ENCODE results near the gene KCNA1. TPM values are rescaled to one million over a fixed set of nuclear protein-coding genes. Genes with fewer than 3 reads are reported as not detected.
A peak's percentile ranks its signal among the peaks of the same experiment; 100 is the strongest.

Gene KCNA1
- total RNA-seq, 1 experiment from 2014 or later = 0.98 TPM

- H3K9me3 ChIP-seq (ENCODE audit: control insufficient read depth, low read depth, low read length) = no peaks in the 10 kb centered on the region
- no peaks in the 10 kb centered on the region for H4K20me1 ChIP-seq (ENCODE audit: control insufficient read depth, insufficient read depth, insufficient read length)
- H2BK120ac ChIP-seq (ENCODE audit: low read depth, low read length, poor library complexity, severe bottlenecking) = no peak overlapping the region
- no peak overlapping the region for H3K4ac ChIP-seq (ENCODE audit: low read depth, low read length)
- no peaks in the 10 kb centered on the region for H3K79me1 ChIP-seq (ENCODE audit: insufficient read depth, low read depth, low read length, poor library complexity, severe bottlenecking)
- H3K9ac ChIP-seq (ENCODE audit: extremely low read depth, insufficient read length, low read length) = no peak overlapping the region
- no peak overlapping the region for H3K23ac ChIP-seq (ENCODE audit: insufficient read length, low read depth, low read length)
- no peak overlapping the region for H3K18ac ChIP-seq (ENCODE audit: insufficient read length, low read depth, low read length)
- Mint-ChIP-seq H3K4me1 (no peaks in the 10 kb centered on the region), H3K36me3 (ENCODE audit: insufficient read depth in 1 of 3, low read depth in 3 of 3) (no peaks in the 10 kb centered on the region), H3K27me3 (ENCODE audit: low read depth) (peaks cover 60% of the 10 kb centered on the region), H3K4me3 (no peak overlapping the region), H3K9me3 (no peaks in the 10 kb centered on the region), H3K27ac (no peak overlapping the region)
- H3K4me2 ChIP-seq (ENCODE audit: insufficient read depth, insufficient read length, low read length) = no peak overlapping the region
- WGBS (ENCODE audit: extremely low coverage, insufficient read length, low lambda C conversion rate) = no CpG with 5 or more reads among the region's 5 CpGs
- no peaks in the 10 kb centered on the region for H3K27me3 ChIP-seq (ENCODE audit: insufficient read depth, low read length)
- no peak for DNase-seq
- H2BK20ac ChIP-seq (ENCODE audit: low read depth, low read length, poor library complexity, severe bottlenecking) = no peak overlapping the region
- H3K56ac ChIP-seq (ENCODE audit: insufficient read length, low read depth, low read length) = no peak overlapping the region
- H3K23me2 ChIP-seq (ENCODE audit: insufficient read length, low read depth, low read length, poor library complexity, severe bottlenecking) = no peaks in the 10 kb centered on the region
- no peaks in the 10 kb centered on the region for H3K4me1 ChIP-seq (ENCODE audit: insufficient read depth, low read length)
- no peak overlapping the region for H4K5ac ChIP-seq (ENCODE audit: insufficient read length, low read depth, low read length)
- H3K79me2 ChIP-seq (ENCODE audit: insufficient read depth, low read length) = no peaks in the 10 kb centered on the region
- no peak overlapping the region for H2AK5ac ChIP-seq (ENCODE audit: insufficient read length, low read length)
- H2BK12ac ChIP-seq (ENCODE audit: insufficient read length, low read depth, low read length) = no peak overlapping the region
- no peak overlapping the region for H3T11ph ChIP-seq (ENCODE audit: low read length)
- TF ChIP-seq CTCF (conservative IDR thresholded peaks at IDR 0.05) = peak; percentile 36; the same call in 1 of the 3 replicates
- no peak overlapping the region for H2BK15ac ChIP-seq (ENCODE audit: low read depth, low read length)
- H4K8ac ChIP-seq (replicated peaks; ENCODE audit: insufficient read length, low read depth, low read length) = no peak overlapping the region
- no peak overlapping the region for H2BK5ac ChIP-seq (ENCODE audit: insufficient read length, low read length)
- no peak overlapping the region for H2AFZ ChIP-seq (ENCODE audit: low read length)
- no peak overlapping the region for H4K91ac ChIP-seq (ENCODE audit: insufficient read length, low read depth, low read length)
- H3K27ac ChIP-seq (ENCODE audit: insufficient read length, low read depth, low read length) = no peak overlapping the region
- H3K14ac ChIP-seq (ENCODE audit: insufficient read depth, low read length) = no peak overlapping the region
Observed at GRCh38 chr12:4867384-4867783, 42.3 kb upstream of the KCNA1 start.
